ENCODE data around the gene TSPAN18.

DNA sequence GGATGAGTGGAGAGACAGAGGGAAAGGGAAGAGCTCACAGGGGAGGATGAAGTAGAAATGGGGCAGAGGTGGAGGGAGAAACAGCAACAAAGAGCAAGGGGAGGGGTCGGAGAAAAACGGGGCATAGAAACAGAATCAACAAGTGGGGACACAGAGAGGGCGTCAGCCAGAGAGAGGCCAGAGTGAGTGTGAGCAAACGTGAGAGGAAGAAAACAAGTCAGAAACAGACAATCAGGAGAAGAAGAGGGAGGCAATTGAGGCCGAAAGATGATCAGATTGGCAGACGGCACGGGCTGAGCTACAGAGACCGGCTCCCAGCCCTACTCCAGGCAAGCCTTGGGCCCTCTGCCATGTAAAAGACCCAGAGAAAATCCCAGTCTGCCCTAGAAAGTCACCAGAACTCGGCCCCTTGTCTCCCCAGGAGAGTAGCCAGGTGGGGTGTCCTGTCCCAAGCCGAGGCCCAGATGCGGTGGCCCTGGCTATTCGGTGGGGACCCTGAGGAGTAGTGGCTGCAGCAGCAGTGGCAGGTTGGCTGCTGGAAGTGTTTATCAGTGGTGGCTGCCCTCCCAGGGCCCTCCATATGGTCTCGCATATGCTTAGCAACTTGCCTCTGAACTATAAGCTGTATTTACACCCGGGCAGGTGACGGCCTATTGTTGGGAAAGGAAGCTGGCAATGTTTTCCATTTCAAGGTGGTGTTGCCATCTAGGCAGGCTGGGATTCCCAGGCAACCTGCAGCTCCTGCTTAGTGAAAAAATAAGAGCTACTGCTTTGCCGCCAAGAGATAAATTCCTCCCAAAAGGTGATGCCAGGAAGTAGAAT is 14.8 kb upstream of the TSPAN18 start:
- TF ChIP-seq, protein P1, sequence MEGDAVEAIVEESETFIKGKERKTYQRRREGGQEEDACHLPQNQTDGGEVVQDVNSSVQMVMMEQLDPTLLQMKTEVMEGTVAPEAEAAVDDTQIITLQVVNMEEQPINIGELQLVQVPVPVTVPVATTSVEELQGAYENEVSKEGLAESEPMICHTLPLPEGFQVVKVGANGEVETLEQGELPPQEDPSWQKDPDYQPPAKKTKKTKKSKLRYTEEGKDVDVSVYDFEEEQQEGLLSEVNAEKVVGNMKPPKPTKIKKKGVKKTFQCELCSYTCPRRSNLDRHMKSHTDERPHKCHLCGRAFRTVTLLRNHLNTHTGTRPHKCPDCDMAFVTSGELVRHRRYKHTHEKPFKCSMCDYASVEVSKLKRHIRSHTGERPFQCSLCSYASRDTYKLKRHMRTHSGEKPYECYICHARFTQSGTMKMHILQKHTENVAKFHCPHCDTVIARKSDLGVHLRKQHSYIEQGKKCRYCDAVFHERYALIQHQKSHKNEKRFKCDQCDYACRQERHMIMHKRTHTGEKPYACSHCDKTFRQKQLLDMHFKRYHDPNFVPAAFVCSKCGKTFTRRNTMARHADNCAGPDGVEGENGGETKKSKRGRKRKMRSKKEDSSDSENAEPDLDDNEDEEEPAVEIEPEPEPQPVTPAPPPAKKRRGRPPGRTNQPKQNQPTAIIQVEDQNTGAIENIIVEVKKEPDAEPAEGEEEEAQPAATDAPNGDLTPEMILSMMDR (conservative IDR thresholded peaks at IDR 0.05; ENCODE audit: low read length) = no peak
- TF ChIP-seq EZH2phosphoT487 (IDR thresholded peaks at IDR 0.05; ENCODE audit: borderline replicate concordance) = no peak
